GM10248 (cell line): ENCODE data around the gene SHISA4.
"Not testable (repeated sequence)": the region's sequence is repeated elsewhere in the genome, so short reads cannot be mapped to it uniquely, and the experiment has no call there.

Experiments used
- CTCF ChIA-PET: fragments of 300-600 bp; sonication (Branson Sonifier 250); formaldehyde crosslinking; extraction: SDS; loops from one replicate; lab custom pipeline; 2021; ENCODE audit warnings: antibody characterized with exemption; lab: Yijun Ruan, JAX
- POLR2A ChIA-PET: fragments of 350-650 bp; sonication (Branson Sonifier 250); formaldehyde crosslinking; extraction: SDS; loops from one replicate; lab custom pipeline; 2020; ENCODE audit warnings: antibody characterized with exemption; lab: Yijun Ruan, JAX
- DNase-seq: peaks from one replicate; pipeline ENCODE4 v3.0.0; 2012; ENCODE audit errors: extremely low spot score
- CTCF ChIP-seq: IDR thresholded peaks from 2 replicates; pipeline ENCODE4 v1.5.1; 2012; ENCODE audit warnings: mild to moderate bottlenecking, low read depth; ENCODE audit errors: extremely low read depth, missing control alignments, control extremely low read depth

Gene SHISA4

GRCh38 chr1:201939574-201939973 lies 50.9 kb downstream of the SHISA4 start:
- no peak for DNase-seq
- POLR2A ChIA-PET, result no interaction called here
- CTCF ChIA-PET, result no interaction called here
- TF ChIP-seq CTCF, result no peak

- POLR2A ChIA-PET, result interaction anchor here (0.7 kb wide), 1 partner anchor 940 kb away, joined by 4 read pairs; no protein-coding TSS in a partner anchor
- CTCF ChIA-PET, result not testable (repeated sequence)
These were observed 51.6 kb downstream of the SHISA4 start for GRCh38 chr1:201940316-201940715.

GRCh38 chr1:201941420-201942128 lies 52.9 kb downstream of the SHISA4 start:
- ChIA-PET POLR2A (no interaction called here), CTCF (interaction anchor here (0.8 kb wide), 1 partner anchor 46 kb away, joined by 4 read pairs; no protein-coding TSS in a partner anchor)
- no peak for TF ChIP-seq CTCF
- DNase-seq, result no peak

More at GRCh38 chr1:201940316-201940715, 51.6 kb downstream of the SHISA4 start:
- DNase-seq, result not testable (repeated sequence)

GRCh38 chr1:201942129-201942495 lies 53.4 kb downstream of the SHISA4 start:
- ChIA-PET CTCF (interaction anchor here (0.8 kb wide), 1 partner anchor 46 kb away, joined by 4 read pairs; no protein-coding TSS in a partner anchor), POLR2A (no interaction called here)
- DNase-seq, result no peak
- no peak for TF ChIP-seq CTCF
